RPMI7951 (cell line): ENCODE measurements around the gene ZBTB39. TPM values are rescaled to one million over a fixed set of nuclear protein-coding genes. Genes with fewer than 3 reads are reported as not detected.
"Not testable (repeated sequence)": the region's sequence is repeated elsewhere in the genome, so short reads cannot be mapped to it uniquely, and the experiment has no call there.

ENCODE experiments used
- DNase-seq: peaks from one replicate; pipeline ENCODE4 v3.0.0-alpha.2; 2012; ENCODE audit warnings: low read depth
- total RNA-seq: library from RNA; depleted of rRNA; stranded (reverse); fragments of >200 nt; shearing (Covaris generic); gene quantifications from 2 replicates; pipeline ENCODE4 v1.2.3, GENCODE V29; 2014

The ZBTB39 gene
- total RNA-seq, 1 experiment from 2014 or later: 2.6 TPM

GRCh38 chr12:57000393-57000792 lies 6.0 kb downstream of the ZBTB39 start:
- no peak for DNase-seq

DNA sequence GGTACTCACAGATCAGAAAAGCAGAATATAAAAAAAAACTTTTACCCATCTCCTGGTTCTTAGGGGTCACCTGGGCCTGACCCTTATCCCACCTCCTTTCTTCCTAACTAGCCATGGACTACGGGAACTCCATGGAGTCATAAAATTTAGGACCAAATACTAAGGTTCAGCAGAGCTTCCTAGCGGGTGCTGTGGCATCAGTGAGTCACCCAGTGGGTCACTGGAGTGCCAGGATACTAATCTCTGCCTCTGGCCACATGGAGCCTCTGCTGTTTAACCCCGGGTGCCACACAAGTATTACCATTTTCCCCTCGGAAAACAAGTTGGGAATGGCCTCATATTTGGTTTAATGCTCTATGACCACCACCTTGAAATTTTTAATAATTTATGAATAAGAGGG lies 6.9 kb downstream of the ZBTB39 start:
- DNase-seq: peak; percentile 22

DNA sequence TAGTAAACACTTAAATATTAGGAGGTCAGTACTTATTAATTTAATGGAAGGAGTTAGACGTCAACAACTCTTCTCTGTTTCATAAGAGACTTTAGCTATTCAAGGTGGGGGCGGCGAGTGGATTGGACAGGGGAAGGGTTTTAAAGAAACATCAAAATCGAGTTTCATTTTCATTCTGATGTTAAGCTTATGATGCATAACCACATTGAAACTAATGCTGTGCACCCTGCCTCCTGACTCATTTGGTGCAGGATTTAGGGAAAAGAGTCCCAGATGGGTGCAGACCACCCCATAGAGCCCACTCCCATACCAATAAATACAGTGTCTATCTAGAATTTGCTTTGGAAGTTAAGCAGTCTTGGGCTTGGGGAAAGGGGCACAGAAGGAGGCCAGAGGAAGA lies 7.4 kb downstream of the ZBTB39 start:
- no peak for DNase-seq

GRCh38 chr12:56998316-56998715 lies 8.0 kb downstream of the ZBTB39 start:
- no peak for DNase-seq

- no peak for DNase-seq
These were observed 9.4 kb downstream of the ZBTB39 start for GRCh38 chr12:56996793-56997545.

DNA sequence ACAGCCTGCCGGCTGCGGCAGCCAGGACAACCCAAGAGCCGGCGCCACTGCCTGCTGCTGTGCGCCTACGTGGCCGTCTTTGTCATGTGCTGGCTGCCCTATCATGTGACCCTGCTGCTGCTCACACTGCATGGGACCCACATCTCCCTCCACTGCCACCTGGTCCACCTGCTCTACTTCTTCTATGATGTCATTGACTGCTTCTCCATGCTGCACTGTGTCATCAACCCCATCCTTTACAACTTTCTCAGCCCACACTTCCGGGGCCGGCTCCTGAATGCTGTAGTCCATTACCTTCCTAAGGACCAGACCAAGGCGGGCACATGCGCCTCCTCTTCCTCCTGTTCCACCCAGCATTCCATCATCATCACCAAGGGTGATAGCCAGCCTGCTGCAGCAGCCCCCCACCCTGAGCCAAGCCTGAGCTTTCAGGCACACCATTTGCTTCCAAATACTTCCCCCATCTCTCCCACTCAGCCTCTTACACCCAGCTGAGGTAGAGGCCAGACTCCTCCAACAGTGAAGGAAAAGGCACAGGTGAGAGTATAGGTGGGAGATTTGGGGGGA lies 10.3 kb downstream of the ZBTB39 start:
- DNase-seq: no peak

GRCh38 chr12:56995201-56995929 lies 11.0 kb downstream of the ZBTB39 start:
- no peak for DNase-seq

GRCh38 chr12:56994231-56994746 lies 12.1 kb downstream of the ZBTB39 start:
- DNase-seq: no peak

DNA sequence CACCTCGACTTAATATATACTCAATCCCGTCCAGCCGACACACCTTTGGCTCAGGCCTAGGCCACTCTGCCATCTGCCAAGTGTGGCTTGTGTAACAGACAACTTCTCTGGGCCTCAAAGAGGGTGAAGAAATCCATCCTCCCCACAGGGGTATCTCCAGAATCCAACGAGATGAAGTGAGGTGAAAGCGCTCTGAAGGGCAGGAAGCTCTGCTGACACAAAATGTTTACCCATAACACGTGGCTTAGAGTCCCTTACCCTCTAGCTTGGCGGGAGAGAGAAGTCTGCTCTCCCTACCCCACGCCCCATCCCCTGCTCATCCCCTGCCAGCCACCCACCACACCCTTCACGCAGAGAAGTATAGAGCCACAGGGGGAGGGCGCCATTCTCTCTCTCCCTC lies 13.0 kb downstream of the ZBTB39 start:
- no peak for DNase-seq

GRCh38 chr12:56991319-56992246 lies 14.8 kb downstream of the ZBTB39 start:
- peak; percentile 13 for DNase-seq

- no peak for DNase-seq
These were observed 15.6 kb downstream of the ZBTB39 start for GRCh38 chr12:56990648-56991318.

GRCh38 chr12:56989861-56990610 lies 16.3 kb downstream of the ZBTB39 start:
- no peak for DNase-seq

DNA sequence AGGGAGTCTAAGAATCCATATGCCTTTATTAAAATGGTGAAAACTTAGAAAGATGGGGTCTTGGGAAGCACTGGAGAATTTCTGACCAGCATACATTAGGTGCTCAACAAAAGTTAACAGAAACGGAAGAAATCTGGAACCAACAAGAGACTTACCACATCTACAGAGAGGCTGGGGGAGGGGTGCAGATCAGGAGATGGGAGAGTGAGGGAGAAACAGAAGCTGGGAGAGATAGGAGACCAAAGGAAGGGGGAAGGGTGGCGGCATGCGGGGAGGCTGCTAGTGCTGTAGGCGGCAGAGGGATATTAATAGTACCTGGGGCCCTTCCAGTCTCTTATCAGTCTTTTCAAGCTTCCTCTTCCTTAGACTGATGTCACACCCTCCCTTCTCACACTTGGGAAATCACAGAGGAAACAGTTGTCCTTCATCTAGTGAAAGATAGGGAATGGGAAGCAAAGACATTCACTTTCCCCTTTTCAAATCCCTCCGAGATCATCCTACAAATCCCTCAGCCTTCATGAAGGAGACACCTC lies 18.1 kb downstream of the ZBTB39 start:
- DNase-seq: peak; percentile 26

GRCh38 chr12:56987551-56988053 lies 18.7 kb downstream of the ZBTB39 start:
- peak; percentile 73 for DNase-seq

- DNase-seq: no peak
These were observed 19.3 kb downstream of the ZBTB39 start for GRCh38 chr12:56987011-56987410.

- DNase-seq: peak; percentile 45
These were observed 20.6 kb downstream of the ZBTB39 start for GRCh38 chr12:56985714-56986113.

DNA sequence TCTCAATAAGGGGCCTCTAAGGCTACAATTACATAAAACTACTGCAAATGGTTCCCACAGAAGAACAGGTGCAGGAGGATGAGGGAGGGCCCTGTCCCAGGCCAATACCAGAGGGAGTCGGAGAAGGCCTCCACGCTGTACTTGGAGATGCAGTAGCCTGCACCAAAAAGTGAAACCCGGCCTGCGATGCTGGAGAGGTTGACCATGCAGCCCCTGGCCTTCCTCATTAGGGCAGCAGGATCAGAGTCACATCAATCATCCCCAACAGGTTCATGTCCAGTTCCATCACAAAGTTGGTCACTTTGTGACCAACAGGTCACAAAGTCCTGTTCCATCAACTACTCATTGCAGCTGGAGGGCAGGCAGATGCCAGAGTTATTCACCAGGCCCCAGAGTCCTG lies 23.0 kb downstream of the ZBTB39 start:
- DNase-seq: no peak

DNA sequence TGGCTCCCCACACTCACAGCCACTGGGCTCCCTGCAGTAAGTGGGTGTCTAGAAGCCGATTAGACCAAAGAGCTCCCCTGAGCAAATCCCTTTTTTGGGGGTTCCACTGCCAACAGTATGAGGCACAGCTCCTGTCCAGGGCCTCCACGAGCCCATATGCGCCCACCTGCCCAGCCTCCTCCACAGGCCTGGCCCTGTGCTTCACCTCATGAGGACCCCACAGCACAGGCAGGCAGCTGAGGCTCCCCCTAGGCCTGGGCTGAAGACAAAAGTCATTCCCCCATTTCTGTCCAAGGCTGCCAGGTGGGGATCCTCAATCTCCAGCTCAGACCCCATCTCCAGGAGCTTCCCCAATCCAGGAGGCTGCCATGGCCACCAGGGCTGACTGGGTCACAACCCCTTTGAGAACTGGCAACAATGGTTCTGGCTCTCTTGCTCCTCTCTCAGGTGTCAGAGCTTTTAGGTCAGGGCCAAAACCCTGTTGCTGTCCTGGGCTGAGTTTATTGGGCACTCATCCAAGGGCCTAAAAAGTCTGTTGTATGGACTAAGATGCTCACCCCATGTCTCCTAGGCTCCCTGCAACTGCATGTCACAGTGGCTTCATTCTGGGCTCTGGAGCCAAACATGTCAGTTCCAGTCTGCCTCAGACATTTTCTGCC lies 23.6 kb downstream of the ZBTB39 start:
- DNase-seq: not testable (repeated sequence)

- no peak for DNase-seq
These were observed 25.3 kb downstream of the ZBTB39 start for GRCh38 chr12:56980941-56981530.
